NCI-H1694 (cell line): Measurements from ENCODE around the gene ZC3H10.
"Not testable (repeated sequence)": the region's sequence is repeated elsewhere in the genome, so short reads cannot be mapped to it uniquely, and the experiment has no call there.

Experiments used
- DNase-seq: peaks from one replicate; lab custom pipeline; 2025; lab: John Stamatoyannopoulos, UW

The ZC3H10 gene, protein sequence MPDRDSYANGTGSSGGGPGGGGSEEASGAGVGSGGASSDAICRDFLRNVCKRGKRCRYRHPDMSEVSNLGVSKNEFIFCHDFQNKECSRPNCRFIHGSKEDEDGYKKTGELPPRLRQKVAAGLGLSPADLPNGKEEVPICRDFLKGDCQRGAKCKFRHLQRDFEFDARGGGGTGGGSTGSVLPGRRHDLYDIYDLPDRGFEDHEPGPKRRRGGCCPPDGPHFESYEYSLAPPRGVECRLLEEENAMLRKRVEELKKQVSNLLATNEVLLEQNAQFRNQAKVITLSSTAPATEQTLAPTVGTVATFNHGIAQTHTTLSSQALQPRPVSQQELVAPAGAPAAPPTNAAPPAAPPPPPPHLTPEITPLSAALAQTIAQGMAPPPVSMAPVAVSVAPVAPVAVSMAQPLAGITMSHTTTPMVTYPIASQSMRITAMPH

DNA sequence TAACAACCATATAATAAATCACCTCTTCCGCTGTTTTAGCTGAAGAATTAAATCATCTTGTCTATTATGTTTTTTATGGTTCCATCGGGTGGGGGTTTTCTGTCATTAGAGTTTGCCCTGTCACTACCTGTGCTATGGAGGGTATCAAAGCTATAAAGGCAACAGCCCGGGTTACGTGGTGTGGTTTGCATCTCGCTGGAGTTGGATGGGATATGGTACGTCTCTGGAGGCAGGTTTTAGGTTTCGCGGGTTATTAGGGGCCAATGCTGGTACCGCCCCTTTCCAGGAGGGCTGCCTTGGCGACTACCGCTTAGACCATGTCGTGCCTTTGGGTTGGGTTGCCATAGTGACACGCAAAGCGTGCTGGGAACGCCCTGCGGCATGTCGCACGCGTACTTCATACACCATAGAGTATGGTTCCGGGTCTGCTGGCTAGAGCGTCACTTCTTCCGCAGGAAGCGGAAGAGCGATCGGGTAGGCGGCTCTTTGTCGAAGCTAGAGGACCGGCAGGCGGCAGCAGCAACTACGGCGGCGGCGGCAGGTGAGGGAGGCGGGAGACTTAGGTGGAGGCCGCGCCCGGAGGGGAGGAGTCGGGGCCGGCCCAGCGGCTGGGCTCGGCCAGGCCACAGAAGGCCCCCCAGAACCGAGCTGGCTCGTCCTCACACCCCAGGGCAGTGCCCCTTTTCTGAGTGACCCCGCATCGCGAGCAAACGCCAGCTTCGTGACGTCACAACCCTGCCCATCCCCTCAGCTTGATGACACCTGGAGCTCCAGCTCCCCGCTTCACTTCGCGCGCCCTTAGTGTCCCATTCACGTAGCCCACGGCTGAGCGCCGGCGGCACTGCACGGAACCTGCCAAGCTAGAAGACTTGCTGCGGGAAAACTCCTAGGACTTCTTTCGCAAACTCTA, at the start of gene ZC3H10:
Gene ZC3H10 (plus strand): TSS at position 489 of the 910 bp plus-strand sequence. CDS start 2,297 bp downstream, outside the sequence.
- peak; percentile 96 for DNase-seq

DNA sequence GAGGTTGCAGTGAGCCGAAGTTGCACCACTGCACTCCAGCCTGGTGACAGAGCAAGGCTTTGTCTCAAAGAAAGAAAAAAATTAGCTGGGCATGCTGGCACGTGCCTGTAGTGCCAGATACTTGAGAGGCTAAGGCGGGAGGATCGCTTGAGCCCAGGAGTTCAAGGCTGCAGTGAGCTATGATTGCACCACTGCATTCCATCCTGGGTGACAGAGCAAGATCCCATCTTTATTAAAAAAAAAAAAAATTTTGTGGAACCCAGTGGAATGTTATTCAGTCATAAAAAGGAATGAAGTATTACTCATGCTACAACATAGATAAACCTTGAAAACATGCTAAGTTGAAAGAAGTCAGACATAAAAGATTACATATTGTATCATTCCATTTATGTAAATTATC, 46.4 kb upstream of the ZC3H10 start:
- DNase-seq = no peak

DNA sequence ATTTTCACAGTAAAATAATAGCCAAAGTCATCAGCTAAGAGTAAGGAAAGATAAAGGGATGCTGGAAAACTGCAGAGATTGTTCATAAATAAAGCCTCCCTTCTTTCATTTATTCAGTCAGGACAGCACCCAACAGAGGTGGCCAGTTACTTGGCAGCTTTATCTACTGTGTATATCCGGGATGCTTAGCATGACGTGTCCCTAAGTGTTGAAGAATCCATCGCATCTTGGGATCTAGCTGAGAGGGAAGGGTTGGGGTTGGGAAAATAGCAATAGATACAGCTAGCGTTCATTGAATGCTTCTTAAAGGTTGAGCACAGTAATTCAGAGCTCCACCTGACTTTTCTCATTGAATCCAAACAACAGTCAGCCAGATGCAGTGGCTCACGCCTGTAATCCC, 43.7 kb upstream of the ZC3H10 start:
- no peak for DNase-seq

DNA sequence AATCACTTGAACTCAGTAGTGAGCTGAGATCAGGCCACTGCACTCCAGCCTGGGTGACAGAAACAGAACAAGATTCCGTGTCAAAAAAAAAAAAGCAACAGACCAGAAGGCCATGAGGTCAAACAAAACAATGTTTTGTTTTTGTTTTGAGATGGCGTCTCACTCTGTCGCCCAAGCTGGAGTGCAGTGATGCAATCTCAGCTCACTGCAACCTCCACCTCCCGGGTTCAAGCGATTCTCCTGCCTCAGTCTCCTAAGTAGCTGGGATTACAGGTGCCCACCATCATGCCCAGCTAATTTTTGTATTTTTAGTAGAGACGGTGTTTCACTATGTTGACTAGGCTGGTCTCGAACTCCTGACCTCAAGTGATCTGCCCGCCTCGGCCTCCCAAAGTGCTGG, 40.1 kb upstream of the ZC3H10 start:
- DNase-seq = not testable (repeated sequence)

DNA sequence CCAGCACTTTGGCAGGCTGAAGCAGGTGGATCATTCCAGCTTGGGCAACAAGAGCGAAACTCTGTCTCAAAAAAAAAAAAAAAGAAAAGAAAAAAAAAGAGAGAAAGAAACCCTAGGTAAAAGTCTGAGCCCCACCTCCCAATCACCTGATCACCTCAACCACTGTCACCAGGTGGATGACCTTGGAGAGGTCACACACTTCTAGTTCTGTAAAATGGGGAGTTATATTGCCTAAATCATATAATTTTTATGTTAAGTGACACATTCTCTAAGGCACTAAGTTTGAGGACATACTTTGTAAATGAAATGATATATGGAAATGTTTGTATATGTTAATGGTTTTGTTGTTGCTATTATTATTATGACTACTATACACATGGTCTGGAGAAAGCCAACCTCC, 39.6 kb upstream of the ZC3H10 start:
- no peak for DNase-seq

DNA sequence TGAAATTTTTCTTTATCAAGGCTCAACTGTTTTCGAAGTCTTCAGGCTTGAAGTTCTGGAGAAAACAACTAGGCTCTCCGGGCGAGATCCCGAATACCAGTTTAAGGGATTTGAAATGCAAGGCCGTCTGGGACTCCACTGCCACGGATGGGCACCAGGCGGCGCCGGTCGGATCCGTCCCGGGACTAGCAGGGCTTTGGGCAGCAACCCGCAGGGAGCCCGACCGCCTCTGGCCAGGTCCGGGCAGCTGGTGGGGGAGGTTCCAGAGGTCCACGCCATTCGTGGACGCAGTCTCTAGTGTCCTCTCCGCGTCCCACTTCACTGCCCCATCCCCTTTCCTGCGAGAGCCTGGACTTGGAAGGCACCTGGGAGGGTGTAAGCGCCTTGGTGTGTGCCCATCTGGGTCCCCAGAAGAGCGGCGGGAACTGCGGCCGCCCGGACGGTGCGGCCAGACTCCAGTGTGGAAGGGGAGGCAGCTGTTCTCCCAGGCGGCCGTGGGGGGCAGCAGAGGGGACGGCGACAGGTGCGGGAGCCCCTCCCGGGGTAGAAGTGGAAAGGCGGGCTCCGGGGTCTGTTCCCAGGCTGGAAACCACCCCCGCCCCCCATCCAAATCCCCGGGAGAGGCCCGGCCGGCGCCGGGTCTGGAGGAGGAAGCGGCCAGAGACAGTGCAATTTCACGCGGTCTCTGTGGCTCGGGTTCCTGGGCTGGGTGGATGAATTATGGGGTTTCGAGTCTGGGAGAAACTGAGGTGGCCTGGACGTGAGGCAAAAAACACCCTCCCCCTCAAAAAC, 38.9 kb upstream of the ZC3H10 start:
- DNase-seq = peak; percentile 9

DNA sequence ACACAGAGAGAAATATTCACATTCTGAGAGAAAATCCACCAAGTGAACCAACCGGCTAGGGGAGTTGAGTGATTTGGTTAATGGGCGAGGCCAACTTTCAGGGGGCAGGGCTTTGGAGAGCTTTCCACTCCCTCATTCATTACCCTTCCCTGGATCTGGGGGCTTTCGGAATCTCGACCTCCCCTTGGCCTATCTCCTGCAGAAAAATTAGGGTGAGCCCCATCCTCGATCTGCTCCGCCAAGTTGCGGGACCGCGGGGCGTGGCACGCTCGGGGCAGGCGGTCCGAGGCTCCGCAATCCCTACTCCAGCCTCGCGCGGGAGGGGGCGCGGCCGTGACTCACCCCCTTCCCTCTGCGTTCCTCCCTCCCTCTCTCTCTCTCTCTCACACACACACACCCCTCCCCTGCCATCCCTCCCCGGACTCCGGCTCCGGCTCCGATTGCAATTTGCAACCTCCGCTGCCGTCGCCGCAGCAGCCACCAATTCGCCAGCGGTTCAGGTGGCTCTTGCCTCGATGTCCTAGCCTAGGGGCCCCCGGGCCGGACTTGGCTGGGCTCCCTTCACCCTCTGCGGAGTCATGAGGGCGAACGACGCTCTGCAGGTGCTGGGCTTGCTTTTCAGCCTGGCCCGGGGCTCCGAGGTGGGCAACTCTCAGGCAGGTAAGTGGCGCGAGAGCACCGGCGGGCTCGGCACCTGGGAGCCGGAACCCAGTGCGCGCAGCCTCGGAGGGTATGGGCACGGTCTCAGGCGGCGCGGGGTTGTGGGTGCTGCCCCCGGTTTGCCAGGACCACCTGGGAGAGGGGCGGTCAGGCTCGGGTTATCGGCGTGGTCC, 38.1 kb upstream of the ZC3H10 start, which contains the start of gene ERBB3:
Gene ERBB3 (plus strand): TSS at position 443 of the 833 bp plus-strand sequence. CDS start 136 bp downstream, at position 579.
- peak; percentile 16 for DNase-seq

DNA sequence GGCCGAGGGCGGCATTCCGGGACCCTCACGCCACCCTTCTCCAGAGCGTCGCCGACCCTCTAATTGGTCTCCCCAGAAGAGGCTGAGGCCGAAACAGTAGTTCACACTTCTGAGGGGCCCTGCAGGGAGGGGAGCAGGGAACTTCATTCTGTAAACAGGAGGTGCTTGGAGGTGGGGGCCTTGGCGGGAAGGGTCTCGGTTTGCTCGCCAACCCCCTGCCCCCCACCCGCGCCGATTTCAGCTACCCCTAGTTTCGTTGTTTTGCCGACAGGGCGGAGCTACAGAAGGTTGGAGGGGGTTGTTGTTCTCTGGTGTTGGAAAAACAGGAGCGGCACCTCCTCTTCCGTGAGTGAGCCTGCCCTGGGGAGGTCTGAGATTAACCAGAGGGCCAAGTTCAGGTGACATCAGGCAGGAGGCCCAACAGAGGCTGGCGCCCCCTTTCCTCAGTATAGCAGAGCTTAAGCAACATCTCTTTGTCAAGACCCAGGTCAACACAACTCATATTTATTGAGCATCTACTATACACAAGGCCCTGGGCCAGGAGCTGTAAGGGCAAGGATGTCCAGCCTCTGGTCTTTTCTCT, 37.4 kb upstream of the ZC3H10 start:
- DNase-seq = no peak

DNA sequence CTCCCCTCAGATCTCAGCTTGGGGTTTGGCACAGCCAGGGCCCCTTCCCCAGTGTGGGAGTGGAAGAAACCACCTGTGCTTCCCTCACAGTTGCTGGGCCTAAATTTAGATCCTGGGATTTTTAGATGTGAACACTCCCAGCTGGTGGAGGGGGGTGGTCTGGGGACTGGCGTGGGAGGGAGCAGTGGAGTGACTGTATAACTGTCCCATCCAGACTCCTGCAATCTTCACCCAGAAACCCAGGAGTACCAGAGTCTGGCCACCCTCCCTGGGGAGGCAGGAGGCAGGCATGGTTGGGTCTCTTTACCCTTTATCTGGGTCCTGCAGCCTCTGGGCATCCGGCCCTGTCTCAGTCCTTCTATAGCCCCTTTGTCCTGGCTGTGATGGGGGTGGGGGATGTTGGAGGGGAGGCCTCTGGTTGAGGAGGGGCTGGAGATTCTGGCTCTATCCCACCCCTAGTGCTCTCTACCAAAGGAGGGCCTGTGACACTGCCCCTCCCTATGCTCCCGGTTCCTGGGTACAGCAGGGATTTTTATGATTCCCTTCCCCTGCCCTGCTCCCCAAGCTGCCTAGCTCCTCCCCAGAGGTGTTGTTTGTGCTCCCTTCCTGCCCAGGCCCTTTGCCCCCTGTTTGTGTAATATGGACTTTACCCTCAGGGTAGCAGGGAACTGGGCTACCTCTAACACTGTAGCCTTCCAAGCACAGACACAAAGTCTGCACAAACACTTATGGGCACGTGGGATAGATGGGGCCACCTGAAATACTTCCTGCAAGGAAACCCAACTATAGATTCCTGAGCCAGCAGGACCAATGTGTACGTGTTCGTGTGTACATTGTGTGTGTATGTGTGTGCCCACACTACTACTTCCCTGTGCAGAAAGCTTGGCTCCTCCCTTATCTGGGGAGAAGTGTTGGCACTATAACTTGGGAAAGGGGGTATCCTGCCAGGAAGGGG, 36.4 kb upstream of the ZC3H10 start:
- DNase-seq = no peak

DNA sequence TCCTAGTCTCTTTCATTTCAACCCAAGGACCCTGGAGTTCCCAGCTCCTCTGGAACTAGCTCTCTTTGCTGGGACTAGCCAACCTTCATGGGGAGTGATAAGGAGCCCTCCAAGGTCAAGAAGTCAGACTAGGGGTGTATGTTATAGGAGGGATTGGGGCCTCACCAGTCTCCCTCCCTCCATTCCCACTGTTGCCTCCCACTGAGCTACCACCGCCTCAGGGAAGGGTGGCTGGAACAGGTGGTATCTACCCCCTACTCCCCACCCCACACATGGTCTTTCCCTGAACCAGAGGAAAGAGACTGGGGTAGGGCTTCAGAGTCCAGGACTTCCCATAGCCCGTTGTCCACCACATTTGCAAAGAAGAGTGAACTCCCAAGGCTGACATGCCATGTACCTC, 35.7 kb upstream of the ZC3H10 start:
- no peak for DNase-seq

DNA sequence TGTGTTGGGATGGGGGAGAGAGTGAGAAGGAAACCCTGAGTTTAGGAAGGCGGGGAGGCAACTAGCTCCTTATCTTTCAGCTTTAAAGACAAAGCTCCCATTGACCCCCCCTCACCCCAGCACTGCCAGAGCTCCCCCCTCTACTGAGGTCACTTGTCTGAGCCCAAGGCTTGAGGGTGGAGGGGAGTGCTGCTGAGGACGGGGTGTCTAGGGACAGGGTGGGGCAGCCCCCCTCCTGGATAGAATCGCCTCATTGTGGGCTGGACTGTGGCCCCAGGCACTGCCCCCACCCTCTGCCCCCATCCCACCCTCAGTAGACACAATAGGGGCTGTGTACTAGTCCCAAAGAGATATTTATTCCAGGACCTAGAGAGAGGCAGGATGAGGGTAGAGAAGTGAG, 35.1 kb upstream of the ZC3H10 start:
- no peak for DNase-seq

DNA sequence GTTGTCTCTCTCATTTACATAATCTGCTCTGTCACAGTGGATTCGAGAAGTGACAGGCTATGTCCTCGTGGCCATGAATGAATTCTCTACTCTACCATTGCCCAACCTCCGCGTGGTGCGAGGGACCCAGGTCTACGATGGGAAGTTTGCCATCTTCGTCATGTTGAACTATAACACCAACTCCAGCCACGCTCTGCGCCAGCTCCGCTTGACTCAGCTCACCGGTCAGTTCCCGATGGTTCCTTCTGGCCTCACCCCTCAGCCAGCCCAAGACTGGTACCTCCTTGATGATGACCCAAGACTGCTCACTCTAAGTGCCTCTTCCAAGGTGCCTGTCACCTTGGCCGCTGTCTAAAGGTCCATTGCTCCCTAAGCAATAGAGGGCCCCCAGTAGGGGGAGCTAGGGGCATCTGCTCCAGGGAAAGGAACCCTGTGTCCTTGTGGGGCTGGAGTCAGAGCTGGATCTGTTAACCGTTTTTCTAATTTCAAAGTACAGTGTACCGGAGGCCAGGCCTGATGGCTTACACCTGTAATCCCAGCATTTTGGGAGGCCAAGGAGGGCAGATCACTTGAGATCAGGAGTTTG, 33.0 kb upstream of the ZC3H10 start:
- DNase-seq = no peak

DNA sequence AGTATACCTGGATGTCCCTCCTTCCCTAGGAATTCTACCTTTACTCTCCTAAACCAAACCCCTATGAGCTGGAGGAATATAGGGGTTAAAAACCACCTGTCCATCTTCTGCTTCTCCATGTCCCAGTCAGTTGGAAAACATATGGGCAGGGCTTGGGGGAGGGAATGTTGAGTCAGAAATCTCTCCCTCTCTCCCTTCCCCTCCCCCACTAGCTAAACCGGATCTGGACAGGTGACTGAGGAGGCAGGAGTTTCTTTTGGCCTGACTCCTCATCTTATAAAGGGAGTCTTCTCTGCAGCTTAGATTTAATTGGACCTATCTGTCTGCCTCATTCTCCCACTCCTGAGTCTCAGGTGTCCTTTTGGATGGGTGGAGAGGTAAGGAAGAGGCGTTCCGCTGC, 32.0 kb upstream of the ZC3H10 start:
- DNase-seq = no peak

DNA sequence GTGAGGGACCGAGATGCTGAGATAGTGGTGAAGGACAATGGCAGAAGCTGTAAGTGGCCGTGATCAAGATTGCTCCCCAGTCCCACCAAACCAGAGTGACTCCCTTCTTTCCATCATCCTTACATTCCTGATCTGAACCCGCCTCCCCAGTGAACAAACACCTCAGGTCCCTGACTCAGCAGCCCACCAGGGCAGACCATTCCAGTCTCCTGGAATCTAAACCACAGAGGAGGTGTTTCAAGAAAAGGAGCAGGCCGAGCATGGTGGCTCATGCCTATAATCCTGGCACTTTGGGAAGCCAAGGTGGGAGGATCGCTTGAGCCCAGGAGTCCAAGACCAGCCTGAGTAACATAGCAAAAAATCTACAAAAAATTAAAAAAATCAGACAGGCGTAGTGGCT, 31.5 kb upstream of the ZC3H10 start:
- DNase-seq = no peak

DNA sequence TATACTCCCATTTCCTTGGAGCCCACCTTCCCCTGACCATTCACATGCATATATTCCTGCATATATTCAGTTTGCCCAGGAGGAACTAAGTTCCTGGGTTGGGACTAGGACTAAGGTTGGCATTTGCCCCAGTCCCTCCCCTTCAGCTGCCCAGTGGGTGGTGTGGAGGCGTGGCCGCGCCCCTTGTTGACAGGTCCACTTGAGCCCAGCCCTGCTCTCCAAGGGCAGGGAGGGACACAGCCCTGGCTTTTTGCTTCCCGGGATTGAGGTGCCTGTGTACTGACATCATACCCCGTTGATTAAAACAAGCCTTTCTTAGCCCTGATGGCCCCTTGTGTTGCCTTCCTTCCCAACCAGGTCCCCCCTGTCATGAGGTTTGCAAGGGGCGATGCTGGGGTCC, 30.8 kb upstream of the ZC3H10 start:
- DNase-seq = no peak

DNA sequence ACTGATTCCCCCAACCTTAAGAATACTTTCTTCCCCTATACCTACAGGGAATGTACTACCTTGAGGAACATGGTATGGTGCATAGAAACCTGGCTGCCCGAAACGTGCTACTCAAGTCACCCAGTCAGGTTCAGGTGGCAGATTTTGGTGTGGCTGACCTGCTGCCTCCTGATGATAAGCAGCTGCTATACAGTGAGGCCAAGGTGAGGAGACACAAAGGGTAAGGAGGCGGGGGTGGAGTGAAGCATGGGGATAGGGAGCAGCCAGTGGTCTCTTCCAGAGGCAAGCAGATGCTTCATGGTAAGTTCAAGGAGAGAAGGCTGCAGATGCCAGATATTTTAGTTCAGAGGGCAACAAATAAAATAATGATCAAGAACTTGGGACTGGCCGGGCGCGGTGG, 20.3 kb upstream of the ZC3H10 start:
- DNase-seq = no peak

DNA sequence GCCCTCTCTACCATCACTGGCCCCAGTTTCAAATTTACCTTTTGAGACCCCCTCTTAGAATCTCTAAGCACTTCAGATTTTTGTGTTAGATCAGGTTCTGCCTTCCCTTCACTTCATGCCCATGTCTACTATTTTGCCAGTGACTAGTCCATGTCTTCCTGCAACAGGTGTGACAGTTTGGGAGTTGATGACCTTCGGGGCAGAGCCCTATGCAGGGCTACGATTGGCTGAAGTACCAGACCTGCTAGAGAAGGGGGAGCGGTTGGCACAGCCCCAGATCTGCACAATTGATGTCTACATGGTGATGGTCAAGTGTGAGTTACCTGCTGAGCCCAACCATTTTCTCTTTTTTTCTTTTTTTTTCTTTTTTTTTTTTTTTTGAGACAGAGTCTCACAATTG, 19.5 kb upstream of the ZC3H10 start:
- DNase-seq = no peak

DNA sequence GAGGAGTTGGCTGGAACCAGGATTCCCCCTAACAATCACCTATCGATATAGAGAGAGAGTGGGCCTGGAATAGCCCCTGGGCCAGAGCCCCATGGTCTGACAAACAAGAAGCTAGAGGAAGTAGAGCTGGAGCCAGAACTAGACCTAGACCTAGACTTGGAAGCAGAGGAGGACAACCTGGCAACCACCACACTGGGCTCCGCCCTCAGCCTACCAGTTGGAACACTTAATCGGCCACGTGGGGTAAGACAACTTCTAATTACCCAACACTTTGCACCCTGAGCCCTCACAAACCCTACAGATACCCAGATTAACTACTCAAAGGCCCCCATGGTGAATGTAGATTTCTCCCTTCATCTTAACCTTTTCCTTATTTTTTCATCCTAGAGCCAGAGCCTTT, 18.3 kb upstream of the ZC3H10 start:
- DNase-seq = no peak

DNA sequence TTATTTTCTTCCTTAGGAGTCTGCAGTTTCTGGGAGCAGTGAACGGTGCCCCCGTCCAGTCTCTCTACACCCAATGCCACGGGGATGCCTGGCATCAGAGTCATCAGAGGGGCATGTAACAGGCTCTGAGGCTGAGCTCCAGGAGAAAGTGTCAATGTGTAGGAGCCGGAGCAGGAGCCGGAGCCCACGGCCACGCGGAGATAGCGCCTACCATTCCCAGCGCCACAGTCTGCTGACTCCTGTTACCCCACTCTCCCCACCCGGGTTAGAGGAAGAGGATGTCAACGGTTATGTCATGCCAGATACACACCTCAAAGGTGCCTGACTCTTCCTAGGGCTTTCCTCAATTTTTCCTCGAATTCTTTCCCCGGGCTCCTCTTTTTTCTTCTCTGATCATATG, 17.0 kb upstream of the ZC3H10 start:
- DNase-seq = no peak
